Large intestine (tissue), 3 donors: Measurements from ENCODE around the gene KLK6. TPM values are rescaled to one million over a fixed set of nuclear protein-coding genes. Genes with fewer than 3 reads are reported as not detected.

Experiments used
- DNase-seq, 2 donors: peaks; one replicate each; pipeline versions ENCODE4 v3.0.0 to v3.0.0-alpha.2; 2013
- H3K27ac ChIP-seq: one replicate; pipeline ENCODE4 v1.5.1; 2013; ENCODE audit warnings: low read length
- H3K27me3 ChIP-seq: 2 replicates; pipeline ENCODE4 v1.6.1; 2013; ENCODE audit warnings: low read length; ENCODE audit not compliant: control insufficient read depth, insufficient read depth
- H3K36me3 ChIP-seq: 2 replicates; pipeline ENCODE4 v1.6.1; 2013; ENCODE audit warnings: low read length; ENCODE audit not compliant: control insufficient read depth, insufficient read depth
- H3K4me1 ChIP-seq: one replicate; pipeline ENCODE4 v1.6.1; 2013; ENCODE audit warnings: low read length; ENCODE audit not compliant: control insufficient read depth, insufficient read depth
- H3K4me3 ChIP-seq: one replicate; pipeline ENCODE4 v1.5.1; 2013; ENCODE audit warnings: low read length
- H3K9me3 ChIP-seq: one replicate; pipeline ENCODE4 v1.6.1; 2013; ENCODE audit warnings: mild to moderate bottlenecking, low read depth, low read length, moderate library complexity; ENCODE audit not compliant: control insufficient read depth
- WGBS: methylation state at CpG from one replicate; pipeline ENCODE4 v1.1.5; 2013; ENCODE audit warnings: low lambda C conversion rate; ENCODE audit not compliant: insufficient coverage; 5-methylcytosine and 5-hydroxymethylcytosine counted together
- polyA plus RNA-seq: library from polyadenylated mRNA; unstranded; fragments of 120-200 nt; gene quantifications from one replicate; pipeline ENCODE4 v1.2.1, GENCODE V29; 2013

The KLK6 gene
- polyA plus RNA-seq, 1 donor = 0.58 TPM

- 86% methylated on average over 4 of the region's 8 CpGs for WGBS
- no peaks in the 10 kb centered on the region for H3K9me3 ChIP-seq
- no peak overlapping the region for H3K27ac ChIP-seq
- no peaks in the 10 kb centered on the region for H3K4me1 ChIP-seq
- H3K4me3 ChIP-seq = no peak overlapping the region
- no peak for DNase-seq
- H3K36me3 ChIP-seq = no peaks in the 10 kb centered on the region
- H3K27me3 ChIP-seq = no peaks in the 10 kb centered on the region
These were observed 11.8 kb downstream of the KLK6 start for GRCh38 chr19:50957587-50957986.

- Histone ChIP-seq H3K36me3 (no peaks in the 10 kb centered on the region), H3K9me3 (no peaks in the 10 kb centered on the region), H3K4me3 (no peak within 1 kb of the TSS), H3K4me1 (no peaks in the 10 kb centered on the region), H3K27me3 (no peaks in the 10 kb centered on the region), H3K27ac (no peak within 1 kb of the TSS)
- WGBS = no CpG with 5 or more reads among the region's 7 CpGs
- no peak for DNase-seq
These were observed 16.5 kb downstream of the KLK6 start, which contains the start of gene KLK5 for GRCh38 chr19:50952910-50953309. Gene KLK5, minus strand, starts transcription at chr19:50953038. Its CDS starts 381 bp downstream, at chr19:50952657.

GRCh38 chr19:50949861-50950260 is 19.5 kb downstream of the KLK6 start:
- no peaks in the 10 kb centered on the region for H3K9me3 ChIP-seq
- no peaks in the 10 kb centered on the region for H3K27me3 ChIP-seq
- no peak overlapping the region for H3K4me3 ChIP-seq
- WGBS = no CpG with 5 or more reads among the region's 19 CpGs
- no peaks in the 10 kb centered on the region for H3K36me3 ChIP-seq
- H3K27ac ChIP-seq = no peak overlapping the region
- DNase-seq = no peak
- no peaks in the 10 kb centered on the region for H3K4me1 ChIP-seq

- H3K4me1 ChIP-seq = no peaks in the 10 kb centered on the region
- no peaks in the 10 kb centered on the region for H3K27me3 ChIP-seq
- no peaks in the 10 kb centered on the region for H3K36me3 ChIP-seq
- no peak for DNase-seq
- H3K27ac ChIP-seq = no peak overlapping the region
- 95% methylated on average over 3 of the region's 4 CpGs for WGBS
- H3K9me3 ChIP-seq = no peaks in the 10 kb centered on the region
- H3K4me3 ChIP-seq = no peak overlapping the region
These were observed 22.3 kb downstream of the KLK6 start for GRCh38 chr19:50947123-50947522.

GRCh38 chr19:50944795-50945194 is 24.6 kb downstream of the KLK6 start:
- Histone ChIP-seq H3K27ac (no peak overlapping the region), H3K27me3 (no peaks in the 10 kb centered on the region), H3K9me3 (no peaks in the 10 kb centered on the region), H3K4me3 (no peak overlapping the region), H3K4me1 (no peaks in the 10 kb centered on the region), H3K36me3 (no peaks in the 10 kb centered on the region)
- no peak for DNase-seq
- WGBS = 72% methylated on average over 2 of the region's 4 CpGs

GRCh38 chr19:50943074-50943828 is 26.1 kb downstream of the KLK6 start:
- Histone ChIP-seq H3K27ac (no peak overlapping the region), H3K4me3 (no peak overlapping the region), H3K27me3 (no peaks in the 10 kb centered on the region), H3K9me3 (no peaks in the 10 kb centered on the region), H3K4me1 (no peaks in the 10 kb centered on the region), H3K36me3 (no peaks in the 10 kb centered on the region)
- no CpG with 5 or more reads among the region's 10 CpGs for WGBS
- DNase-seq = no peak

- Histone ChIP-seq H3K27me3 (no peaks in the 10 kb centered on the region), H3K4me1 (no peaks in the 10 kb centered on the region), H3K36me3 (no peaks in the 10 kb centered on the region), H3K4me3 (no peak overlapping the region), H3K9me3 (no peaks in the 10 kb centered on the region), H3K27ac (no peak overlapping the region)
- WGBS = no CpG with 5 or more reads among the region's 2 CpGs
- no peak for DNase-seq
These were observed 29.8 kb downstream of the KLK6 start for GRCh38 chr19:50939596-50939995.

- no peak overlapping the region for H3K27ac ChIP-seq
- H3K9me3 ChIP-seq = no peaks in the 10 kb centered on the region
- H3K4me3 ChIP-seq = no peak overlapping the region
- H3K36me3 ChIP-seq = no peaks in the 10 kb centered on the region
- WGBS = 100% methylated on average over 2 of the region's 8 CpGs
- H3K4me1 ChIP-seq = no peaks in the 10 kb centered on the region
- H3K27me3 ChIP-seq = peaks cover 11% of the 10 kb centered on the region
- no peak for DNase-seq
These were observed 35.8 kb downstream of the KLK6 start for GRCh38 chr19:50933640-50934039.

GRCh38 chr19:50932690-50933083 is 36.7 kb downstream of the KLK6 start:
- DNase-seq = no peak
- Histone ChIP-seq H3K27ac (no peak overlapping the region), H3K4me3 (no peak overlapping the region), H3K9me3 (no peaks in the 10 kb centered on the region), H3K4me1 (no peaks in the 10 kb centered on the region), H3K27me3 (peaks cover 13% of the 10 kb centered on the region), H3K36me3 (no peaks in the 10 kb centered on the region)
- 100% methylated on average over 2 of the region's 4 CpGs for WGBS

GRCh38 chr19:50932018-50932689 is 37.2 kb downstream of the KLK6 start:
- Histone ChIP-seq H3K27me3 (peaks cover 13% of the 10 kb centered on the region), H3K9me3 (no peaks in the 10 kb centered on the region), H3K36me3 (no peaks in the 10 kb centered on the region), H3K4me1 (no peaks in the 10 kb centered on the region), H3K4me3 (no peak overlapping the region), H3K27ac (no peak overlapping the region)
- no peak for DNase-seq
- WGBS = 83% methylated on average over 7 of the region's 11 CpGs

- DNase-seq = no peak
- Histone ChIP-seq H3K4me3 (no peak overlapping the region), H3K36me3 (no peaks in the 10 kb centered on the region), H3K4me1 (no peaks in the 10 kb centered on the region), H3K27ac (no peak overlapping the region), H3K27me3 (peaks cover 13% of the 10 kb centered on the region), H3K9me3 (no peaks in the 10 kb centered on the region)
These were observed 38.4 kb downstream of the KLK6 start for GRCh38 chr19:50931023-50931422.
